WTC11 (cell line): ENCODE measurements around the gene NEUROG2. TPM values are rescaled to one million over a fixed set of nuclear protein-coding genes. Genes with fewer than 3 reads are reported as not detected.

ENCODE experiments used
- AR ChIP-seq: fragments of 250-450 bp; sonication (Bioruptor Pico); IDR thresholded peaks from 2 replicates; pipeline ENCODE4 v1.9.0; 2021; ENCODE audit warnings: mild to moderate bottlenecking
- ATF1 ChIP-seq: sonication (generic); formaldehyde crosslinking; IDR thresholded peaks from 2 replicates; pipeline ENCODE4 v1.8.1; 2023; ENCODE audit warnings: mild to moderate bottlenecking, moderate library complexity, missing genetic modification reagents
- CDX4 ChIP-seq: fragments of 250-450 bp; sonication (Bioruptor Pico); IDR thresholded peaks from 2 replicates; pipeline ENCODE4 v1.9.0; 2021; ENCODE audit warnings: moderate library complexity, mild to moderate bottlenecking, inconsistent platforms, borderline replicate concordance
- CREM ChIP-seq: sonication (generic); formaldehyde crosslinking; IDR thresholded peaks from 2 replicates; pipeline ENCODE4 v1.8.1; 2022; ENCODE audit warnings: mild to moderate bottlenecking, missing genetic modification reagents, moderate library complexity
- E2F4 ChIP-seq: sonication (generic); formaldehyde crosslinking; IDR thresholded peaks from 2 replicates; pipeline ENCODE4 v1.8.1; 2022; ENCODE audit warnings: low read depth, mild to moderate bottlenecking, moderate library complexity, missing genetic modification reagents, borderline replicate concordance
- E2F5 ChIP-seq: sonication (generic); formaldehyde crosslinking; IDR thresholded peaks from 2 replicates; pipeline ENCODE4 v1.8.1; 2022; ENCODE audit warnings: mild to moderate bottlenecking, moderate library complexity, missing genetic modification reagents
- EMX1 ChIP-seq: fragments of 250-450 bp; sonication (Bioruptor Pico); IDR thresholded peaks from 2 replicates; pipeline ENCODE4 v1.8.0; 2021; ENCODE audit warnings: mild to moderate bottlenecking
- ETV6 ChIP-seq: sonication (generic); formaldehyde crosslinking; IDR thresholded peaks from 2 replicates; pipeline ENCODE4 v1.8.1; 2022; ENCODE audit warnings: mild to moderate bottlenecking, missing genetic modification reagents
- FOXJ3 ChIP-seq: sonication (generic); formaldehyde crosslinking; IDR thresholded peaks from 2 replicates; pipeline ENCODE4 v1.9.0; 2021; ENCODE audit warnings: missing genetic modification reagents, mild to moderate bottlenecking, borderline replicate concordance
- GRHL2 ChIP-seq: fragments of 250-450 bp; sonication (Bioruptor Pico); IDR thresholded peaks from 2 replicates; pipeline ENCODE4 v1.8.0; 2022; ENCODE audit warnings: mild to moderate bottlenecking, moderate library complexity; ENCODE audit not compliant: insufficient replicate concordance, severe bottlenecking
- HMGXB4 ChIP-seq: sonication (generic); formaldehyde crosslinking; IDR thresholded peaks from 2 replicates; pipeline ENCODE4 v1.8.1; 2023; ENCODE audit warnings: mild to moderate bottlenecking, moderate library complexity, missing genetic modification reagents
- KAT7 ChIP-seq: sonication (generic); formaldehyde crosslinking; IDR thresholded peaks from 2 replicates; pipeline ENCODE4 v1.8.1; 2023; ENCODE audit warnings: missing genetic modification reagents, mild to moderate bottlenecking, borderline replicate concordance
- MXD4 ChIP-seq: fragments of 250-450 bp; sonication (Bioruptor Pico); IDR thresholded peaks from 2 replicates; pipeline ENCODE4 v1.8.0; 2021; ENCODE audit warnings: mild to moderate bottlenecking, moderate library complexity, borderline replicate concordance
- MYBL2 ChIP-seq: sonication (generic); formaldehyde crosslinking; IDR thresholded peaks from 2 replicates; pipeline ENCODE4 v1.8.1; 2023; ENCODE audit warnings: mild to moderate bottlenecking, moderate library complexity, missing genetic modification reagents
- NFYB ChIP-seq: sonication (generic); formaldehyde crosslinking; conservative IDR thresholded peaks from 2 replicates; pipeline ENCODE4 v1.8.0; 2022; ENCODE audit warnings: low read depth, missing genetic modification reagents
- PRDM15 ChIP-seq: sonication (generic); formaldehyde crosslinking; IDR thresholded peaks from 2 replicates; pipeline ENCODE4 v1.8.0; 2022; ENCODE audit warnings: missing genetic modification reagents
- RELA ChIP-seq: sonication (generic); formaldehyde crosslinking; IDR thresholded peaks from 2 replicates; pipeline ENCODE4 v1.8.1; 2022; ENCODE audit warnings: missing genetic modification reagents, mild to moderate bottlenecking, borderline replicate concordance
- RORB ChIP-seq: fragments of 250-450 bp; sonication (Bioruptor Pico); IDR thresholded peaks from 2 replicates; pipeline ENCODE4 v1.9.0; 2021; ENCODE audit warnings: mild to moderate bottlenecking
- SMAD3 ChIP-seq: sonication (generic); formaldehyde crosslinking; IDR thresholded peaks from 2 replicates; pipeline ENCODE4 v1.8.0; 2022; ENCODE audit warnings: missing genetic modification reagents, mild to moderate bottlenecking, borderline replicate concordance
- TP53 ChIP-seq: sonication (generic); formaldehyde crosslinking; IDR thresholded peaks from 2 replicates; pipeline ENCODE4 v1.8.1; 2023; ENCODE audit warnings: mild to moderate bottlenecking, missing genetic modification reagents
- USF1 ChIP-seq: sonication (generic); formaldehyde crosslinking; IDR thresholded peaks from 2 replicates; pipeline ENCODE4 v1.8.0; 2022; ENCODE audit warnings: mild to moderate bottlenecking, missing genetic modification reagents
- ZBTB21 ChIP-seq: sonication (generic); formaldehyde crosslinking; IDR thresholded peaks from 2 replicates; pipeline ENCODE4 v1.8.1; 2023; ENCODE audit warnings: mild to moderate bottlenecking, missing genetic modification reagents, borderline replicate concordance
- ZNF121 ChIP-seq: sonication (generic); formaldehyde crosslinking; IDR thresholded peaks from 2 replicates; pipeline ENCODE4 v1.8.0; 2023; ENCODE audit warnings: missing genetic modification reagents
- ZNF396 ChIP-seq: fragments of 250-450 bp; sonication (Bioruptor Pico); IDR thresholded peaks from 2 replicates; pipeline ENCODE4 v1.8.0; 2021; ENCODE audit warnings: mild to moderate bottlenecking, moderate library complexity, borderline replicate concordance
- ZNF423 ChIP-seq: fragments of 250-450 bp; sonication (Bioruptor Pico); IDR thresholded peaks from 2 replicates; pipeline ENCODE4 v2.1.2; 2022; ENCODE audit warnings: mild to moderate bottlenecking, moderate library complexity
- total RNA-seq: library from RNA; stranded (reverse); gene quantifications from 3 replicates; pipeline ENCODE4 v1.2.3, GENCODE V29; 2021

The NEUROG2 gene
- total RNA-seq, 1 experiment from 2014 or later: not detected

- TF ChIP-seq PRDM15: no peak
- 0 out of 2 replicates have a peak, but pooled peaks have one; percentile 39 for TF ChIP-seq ETV6 (CRISPR knock-in tag)
- no peak for TF ChIP-seq RELA
- TF ChIP-seq FOXJ3: no peak
- TF ChIP-seq EMX1: no peak
- no peak for TF ChIP-seq ATF1 (CRISPR knock-in tag)
- TF ChIP-seq KAT7: 0 out of 2 replicates have a peak, but pooled peaks have one; percentile 31
- TF ChIP-seq E2F4 (CRISPR knock-in tag): no peak
- 0 out of 2 replicates have a peak, but pooled peaks have one; percentile 40 for TF ChIP-seq E2F5 (CRISPR knock-in tag)
- TF ChIP-seq RORB (CRISPR knock-in tag): no peak
- peak; percentile 67 for TF ChIP-seq MYBL2 (CRISPR knock-in tag)
- TF ChIP-seq CDX4 (CRISPR knock-in tag): no peak
- TF ChIP-seq ZNF396 (CRISPR knock-in tag): no peak
- peak; percentile 89 for TF ChIP-seq ZNF423 (CRISPR knock-in tag)
- no peak for TF ChIP-seq CREM (CRISPR knock-in tag)
- no peak for TF ChIP-seq GRHL2
- no peak; the same call in 1 of the 2 replicates for TF ChIP-seq ZNF121 (CRISPR knock-in tag)
- no peak for TF ChIP-seq NFYB (CRISPR knock-in tag)
- peak; percentile 53; the same call in 1 of the 2 replicates for TF ChIP-seq ZBTB21 (CRISPR knock-in tag)
- TF ChIP-seq USF1 (CRISPR knock-in tag): no peak
- no peak for TF ChIP-seq AR (CRISPR knock-in tag)
- TF ChIP-seq HMGXB4 (CRISPR knock-in tag): peak; percentile 97
- no peak for TF ChIP-seq SMAD3
- no peak for TF ChIP-seq MXD4 (CRISPR knock-in tag)
- no peak for TF ChIP-seq TP53
Measured at GRCh38 chr4:112523764-112524505, 8.0 kb upstream of the NEUROG2 start (continued).
